Measurements from ENCODE around the gene SLC6A5.
"Not testable (repeated sequence)": the region's sequence is repeated elsewhere in the genome, so short reads cannot be mapped to it uniquely, and the experiment has no call there.

SLC6A5 gene

DNA sequence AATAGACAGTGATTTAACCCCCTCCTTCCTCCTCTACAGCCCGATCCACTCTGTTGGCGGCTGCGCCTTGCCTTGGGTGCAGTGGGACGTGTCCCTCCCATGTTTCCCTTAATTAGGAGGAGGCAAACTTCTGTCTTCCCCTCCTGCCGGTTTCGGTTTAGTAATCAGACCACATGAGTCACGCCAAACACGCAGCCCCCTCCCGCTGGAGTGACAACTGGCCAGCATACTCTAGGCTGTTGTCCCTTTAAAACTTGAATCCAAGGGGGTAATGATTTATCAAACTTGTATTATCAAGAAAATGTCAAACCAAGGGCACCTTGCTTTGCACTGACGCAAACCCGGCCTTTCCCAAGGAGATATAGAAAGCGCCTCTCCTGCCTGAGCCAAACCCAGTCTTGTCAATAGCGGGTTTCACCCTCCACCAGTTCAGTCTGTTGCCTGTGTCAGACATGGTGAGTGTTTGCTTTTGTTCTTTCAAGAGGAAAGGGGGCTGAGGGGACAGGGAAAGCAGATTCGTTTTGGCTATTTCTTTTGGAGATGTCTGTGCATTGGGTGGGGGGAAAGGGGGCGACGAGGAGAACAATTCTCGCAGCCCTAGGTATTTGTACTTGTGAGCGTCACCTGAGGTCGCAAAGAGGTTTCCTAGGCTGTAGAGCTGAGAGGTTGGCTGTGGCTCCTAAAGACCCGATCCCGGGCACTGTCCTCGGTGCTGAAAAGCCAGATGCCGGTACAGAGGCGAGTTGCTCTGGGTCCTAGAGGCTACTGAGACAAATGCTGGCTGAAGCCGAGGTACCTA is at the start of gene SLC6A5:
TSS of gene SLC6A5 (plus strand) at position 388 of the 799 bp plus-strand sequence. CDS start at position 453, 65 bp downstream.
- no peak for DNase-seq (ENCODE audit: low spot score)

DNA sequence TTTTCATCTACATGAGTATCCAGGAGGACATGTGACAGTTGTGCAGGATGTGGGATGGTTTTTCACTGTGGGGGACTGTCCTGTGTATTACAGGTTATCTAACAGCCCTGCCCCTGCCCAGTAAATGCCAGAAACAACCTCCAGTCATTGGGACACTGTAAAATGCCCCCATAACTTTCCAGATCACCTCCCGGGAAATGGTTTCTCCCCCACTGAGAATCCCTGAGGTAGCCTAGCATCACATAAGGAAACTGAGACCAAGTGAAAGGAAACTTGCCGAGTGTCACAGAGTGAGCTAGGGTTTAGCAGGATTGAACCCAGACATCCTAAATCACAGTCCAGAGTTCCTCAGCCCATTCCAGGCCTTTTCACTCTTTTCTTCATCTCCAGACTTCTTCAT is 48.3 kb upstream of the SLC6A5 start:
- DNase-seq (ENCODE audit: low spot score), result no peak

DNA sequence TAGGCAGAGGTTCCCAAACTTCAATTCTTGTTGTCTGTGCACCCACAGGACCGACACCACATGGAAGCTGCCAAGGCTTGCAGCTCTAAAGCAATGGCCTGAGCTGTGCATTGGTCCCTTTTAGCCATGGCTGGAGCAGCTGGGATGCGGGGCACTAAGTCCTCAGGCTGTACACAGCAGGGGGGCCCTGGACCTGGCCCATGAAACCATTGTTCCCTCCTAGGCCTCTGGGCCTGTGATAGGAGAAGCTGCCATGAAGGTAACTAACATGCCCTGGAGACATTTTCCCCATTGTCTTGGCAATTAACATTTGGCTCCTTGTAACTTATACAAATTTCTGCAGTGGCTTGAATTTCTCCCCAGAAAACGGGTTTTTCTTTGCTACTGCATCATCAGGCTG is 43.6 kb upstream of the SLC6A5 start:
- no peak for DNase-seq (ENCODE audit: low spot score)

DNA sequence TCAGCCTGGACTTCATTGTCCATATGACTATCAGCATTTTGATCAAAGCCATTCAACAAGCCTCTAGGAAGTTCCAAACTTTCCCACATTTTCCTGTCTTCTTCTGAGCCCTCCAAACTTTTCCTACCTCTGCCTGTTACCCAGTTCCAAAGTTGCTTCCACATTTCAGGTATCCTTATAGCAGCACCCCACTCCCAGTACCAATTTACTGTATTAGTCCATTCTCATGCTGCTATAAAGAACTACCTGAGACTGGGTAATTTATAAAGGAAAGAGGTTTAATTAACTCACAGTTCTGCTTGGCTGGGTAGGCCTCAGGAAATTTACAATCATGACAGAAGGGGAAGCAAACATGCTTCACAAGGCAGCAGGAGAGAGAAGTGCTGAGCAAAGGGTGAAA is 43.0 kb upstream of the SLC6A5 start:
- DNase-seq (ENCODE audit: low spot score), result not testable (repeated sequence)

DNA sequence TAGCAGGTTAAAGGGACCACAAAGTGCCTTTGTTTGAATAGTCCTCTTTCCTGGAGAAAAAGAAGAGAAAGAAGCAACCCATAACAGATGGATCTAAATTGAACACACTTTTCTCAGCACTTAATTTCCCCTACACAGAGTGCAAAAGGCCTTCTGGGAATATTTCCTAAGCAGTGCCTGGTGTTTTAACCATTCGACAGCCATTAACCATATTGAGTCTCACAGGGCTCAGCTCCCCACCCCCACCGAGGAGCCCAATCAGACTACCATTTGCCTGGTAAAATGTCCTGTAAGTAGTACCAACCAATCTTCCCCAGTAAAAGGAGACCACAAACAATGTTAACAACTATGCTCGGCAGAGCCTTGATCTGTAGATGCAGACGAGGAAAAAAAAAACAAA is 40.7 kb upstream of the SLC6A5 start:
- DNase-seq (ENCODE audit: low spot score), result no peak

DNA sequence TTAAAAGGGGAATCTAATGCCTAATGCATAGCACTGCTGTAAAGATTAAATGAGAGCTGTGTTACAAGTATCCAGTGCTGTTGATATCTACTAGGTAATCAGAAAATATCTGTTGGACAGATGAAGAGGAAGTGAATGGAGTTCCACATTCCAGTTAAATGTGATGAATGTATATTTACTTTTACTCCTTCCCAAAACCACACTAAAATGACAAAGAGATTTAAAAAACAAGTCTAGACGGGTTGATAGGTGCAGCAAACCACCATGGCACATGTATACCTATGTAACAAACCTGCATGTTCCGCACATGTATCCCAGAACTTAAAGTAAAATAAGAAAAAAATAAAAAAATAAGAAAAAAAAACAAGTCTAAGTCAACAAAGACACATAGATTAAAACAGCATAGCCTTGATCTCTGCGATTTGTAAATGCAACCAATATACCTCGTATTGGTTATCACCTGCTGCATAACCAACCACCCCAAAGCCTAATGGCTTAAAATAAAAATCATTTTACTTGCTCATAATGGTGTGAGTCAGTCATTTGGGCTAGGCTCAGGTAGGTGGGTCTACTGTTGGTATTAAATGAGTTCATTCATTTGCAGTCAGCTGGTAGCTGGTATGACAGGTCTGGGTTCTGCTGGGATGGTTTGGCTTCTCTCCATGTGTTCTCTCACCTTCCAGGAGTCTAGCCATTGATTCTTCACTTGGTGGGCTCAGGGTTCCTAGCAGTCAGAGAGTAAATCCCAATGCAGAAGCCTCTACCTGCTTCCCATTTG is 39.7 kb upstream of the SLC6A5 start:
- DNase-seq (ENCODE audit: low spot score), result no peak

DNA sequence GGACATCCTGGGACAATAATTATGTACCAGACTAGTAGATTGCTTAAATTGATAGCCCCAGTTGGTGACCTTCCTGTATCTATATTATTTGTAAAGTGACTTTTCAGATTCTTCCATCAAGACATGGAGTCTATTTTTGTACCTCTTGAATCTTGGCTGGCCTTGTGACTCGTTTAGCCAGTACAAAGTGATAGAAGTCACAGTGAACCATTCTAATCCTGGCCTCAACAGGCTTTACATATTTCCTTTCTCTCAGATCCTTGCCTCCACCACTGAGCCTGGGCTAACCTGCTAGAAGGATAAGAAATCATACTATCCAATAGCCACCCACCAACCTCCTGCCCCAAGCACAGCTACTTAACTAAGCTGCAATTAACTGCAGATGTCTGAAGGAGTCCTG is 37.5 kb upstream of the SLC6A5 start:
- DNase-seq (ENCODE audit: low spot score), result no peak

DNA sequence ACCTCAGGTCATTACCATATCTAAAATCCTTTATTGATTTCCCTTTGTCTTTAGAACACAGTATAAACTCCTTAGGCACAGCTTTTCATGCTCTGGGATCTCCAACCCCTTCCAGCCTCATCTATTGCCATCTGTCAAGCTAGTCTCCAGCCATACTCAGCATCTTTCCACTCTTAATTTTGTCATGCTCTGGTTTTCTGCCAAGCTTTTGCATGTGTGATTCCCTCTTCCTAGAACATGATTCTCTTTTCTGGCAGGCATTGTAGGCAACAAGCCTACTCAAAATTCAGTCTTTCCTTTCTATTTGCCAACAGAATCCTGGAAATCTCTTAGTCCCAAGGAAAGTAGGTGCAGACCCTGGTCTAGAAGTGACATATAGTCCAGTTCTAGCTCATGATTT is 35.5 kb upstream of the SLC6A5 start:
- DNase-seq (ENCODE audit: low spot score), result peak; percentile 28

DNA sequence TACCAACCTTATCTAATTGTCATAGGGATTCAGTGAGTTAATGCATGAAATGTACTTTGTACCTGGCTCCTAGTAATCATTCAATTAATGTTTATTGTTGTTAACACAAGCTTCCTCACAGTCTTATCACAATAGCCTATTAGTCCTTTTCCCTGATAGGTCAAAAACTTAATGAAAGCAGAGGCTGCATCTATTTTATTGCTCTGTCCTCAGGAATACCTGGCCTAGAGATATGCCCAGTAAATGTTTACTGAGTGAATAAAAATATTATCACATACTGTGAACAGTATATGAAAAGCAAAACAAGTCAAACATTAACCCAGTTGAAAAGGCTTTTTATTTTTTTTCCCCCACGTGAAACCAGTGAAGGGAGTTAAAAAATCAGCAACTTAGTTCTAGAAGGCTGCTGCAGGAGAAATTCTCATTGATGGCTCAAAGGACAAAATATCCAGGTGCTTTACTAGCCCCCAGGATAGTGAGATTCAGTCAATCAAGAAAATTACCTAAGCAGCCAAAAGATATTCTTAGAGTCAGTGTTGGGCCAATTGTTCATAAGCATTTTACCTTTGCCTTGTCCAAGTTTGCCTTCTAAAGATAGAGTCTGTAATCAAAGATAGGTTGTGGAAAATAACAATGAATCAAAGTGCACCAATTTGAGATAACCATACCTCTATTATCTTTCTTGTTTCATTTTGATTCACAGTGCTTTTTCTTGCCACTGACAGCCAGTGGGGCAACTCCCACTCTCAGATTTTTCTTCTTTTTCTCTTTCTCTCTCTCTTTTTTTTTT is 34.4 kb upstream of the SLC6A5 start:
- DNase-seq (ENCODE audit: low spot score), result no peak

DNA sequence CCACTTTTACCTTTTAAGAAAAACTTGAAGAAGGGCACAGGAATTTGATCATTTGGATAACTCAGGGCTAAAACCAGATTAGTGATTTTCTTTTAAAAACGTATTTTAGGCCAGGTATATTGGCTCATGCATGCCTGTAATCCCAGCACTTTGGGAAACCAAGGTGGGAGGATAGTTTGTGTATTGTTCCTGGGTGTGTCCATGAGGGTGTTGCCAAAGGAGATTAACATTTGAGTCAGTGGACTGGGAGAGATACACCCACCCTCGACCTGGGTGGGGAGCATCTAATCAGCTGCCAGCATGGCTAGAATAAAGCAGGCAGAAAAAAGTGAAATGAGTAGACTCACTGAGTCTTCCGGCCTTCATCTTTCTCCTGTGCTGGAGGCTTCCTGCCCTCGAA is 33.3 kb upstream of the SLC6A5 start:
- not testable (repeated sequence) for DNase-seq (ENCODE audit: low spot score)

DNA sequence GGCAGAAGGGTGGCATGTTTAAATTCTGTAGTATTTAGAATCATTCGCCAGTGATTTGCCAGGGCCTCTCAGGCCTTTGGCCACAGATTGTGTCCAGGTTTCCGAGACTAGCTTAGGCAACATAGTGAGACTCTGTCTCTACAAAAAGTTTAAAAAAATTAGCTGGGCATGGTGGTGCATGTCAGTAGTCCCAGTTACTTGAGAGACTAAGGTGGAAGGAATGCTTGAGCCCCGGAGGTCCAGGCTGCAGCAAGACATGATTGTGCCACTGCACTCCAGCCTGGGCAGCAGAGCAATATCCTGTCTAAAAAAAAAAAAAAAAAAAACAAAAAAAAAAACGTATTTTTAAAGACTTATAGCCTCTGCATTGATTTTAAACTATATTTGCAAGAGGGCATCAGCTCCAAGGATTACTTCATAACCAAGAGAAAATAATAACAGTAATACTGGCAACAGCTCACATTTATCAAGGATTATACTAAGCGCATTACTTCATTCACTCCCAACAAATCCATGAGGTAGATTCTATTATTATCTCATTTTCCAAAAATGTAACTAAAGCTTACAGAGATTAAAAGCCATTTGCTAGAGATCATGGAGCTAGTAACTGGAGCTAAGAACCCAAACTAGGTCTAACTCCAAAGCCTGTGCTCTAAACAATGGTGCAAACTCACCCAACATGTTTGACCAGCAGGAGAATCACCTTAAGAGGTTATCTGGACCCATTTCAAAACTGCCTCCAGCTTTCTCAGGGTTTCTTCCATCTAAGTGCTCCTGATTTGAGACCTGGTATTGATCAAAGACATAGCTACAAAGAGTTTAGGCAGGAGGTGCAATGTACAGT is 32.6 kb upstream of the SLC6A5 start:
- no peak for DNase-seq (ENCODE audit: low spot score)

DNA sequence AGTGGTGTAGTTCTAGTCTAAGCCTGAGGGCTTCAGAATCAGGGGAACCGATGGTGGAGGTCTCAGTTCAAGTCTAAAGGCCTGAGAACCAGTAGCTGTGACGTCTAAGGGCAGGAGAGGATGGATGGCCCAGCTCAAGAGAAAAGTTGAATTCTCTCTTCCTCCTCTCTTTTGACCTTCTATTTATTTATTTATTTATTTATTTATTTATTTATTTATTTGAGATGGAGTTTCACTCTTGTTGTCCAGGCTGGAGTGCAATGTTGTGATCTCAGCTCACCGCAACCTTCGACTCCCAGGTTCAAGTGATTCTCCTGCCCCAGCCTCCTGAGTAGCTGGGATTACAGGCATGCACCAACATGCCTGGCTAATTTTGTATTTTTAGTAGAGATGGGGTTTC is 19.7 kb upstream of the SLC6A5 start:
- DNase-seq (ENCODE audit: low spot score), result not testable (repeated sequence)

DNA sequence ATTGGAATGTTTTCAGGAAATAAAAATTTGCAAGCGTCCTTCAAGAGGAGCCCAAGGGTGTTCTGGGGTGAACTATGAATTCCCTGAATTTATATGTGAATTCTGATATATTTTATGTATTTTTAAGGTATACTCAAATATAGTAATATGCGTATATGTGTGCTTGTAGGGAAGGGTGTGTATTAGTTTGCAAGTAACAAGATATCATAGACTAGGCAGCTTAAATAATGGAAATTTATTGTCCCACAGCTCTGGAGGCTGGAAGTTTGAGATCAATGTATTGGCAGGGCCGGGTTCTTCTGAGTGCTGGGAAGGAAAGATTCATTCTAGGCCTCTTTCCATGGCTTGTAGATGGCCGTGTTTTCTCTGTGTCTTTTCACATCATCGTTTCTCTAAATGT is 16.2 kb upstream of the SLC6A5 start:
- no peak for DNase-seq (ENCODE audit: low spot score)

DNA sequence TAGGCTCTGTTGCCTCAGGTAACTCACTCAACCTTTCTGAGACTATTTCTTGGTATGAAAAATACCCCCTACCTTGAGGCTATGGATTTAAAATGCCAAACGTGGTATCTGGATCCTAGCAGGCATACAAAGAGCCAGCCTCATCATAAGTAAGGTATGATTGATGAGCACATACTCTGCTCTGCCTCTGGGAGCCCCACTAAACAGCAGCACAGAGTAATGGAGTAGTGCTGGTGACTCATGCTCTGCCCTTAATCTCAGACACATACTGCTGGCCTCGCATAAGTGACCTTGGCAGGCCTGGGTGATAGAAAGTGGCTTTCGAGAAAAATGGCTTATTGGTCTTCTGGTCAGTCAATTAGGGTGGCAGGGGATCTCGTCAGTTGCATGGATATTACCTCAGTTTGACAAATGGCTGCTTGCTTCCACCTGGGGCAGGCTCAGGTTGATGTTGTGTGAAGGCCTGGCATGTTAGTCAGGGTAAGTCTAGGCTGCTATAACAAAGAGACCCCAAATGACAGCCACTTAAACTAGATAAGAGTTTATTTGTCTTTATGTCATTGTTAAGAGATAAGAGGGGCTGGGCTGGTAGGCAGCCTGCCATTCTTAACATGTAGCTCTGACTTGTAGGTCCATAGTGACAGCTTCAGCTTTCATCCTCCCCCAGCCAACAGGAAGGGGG is 15.2 kb upstream of the SLC6A5 start:
- no peak for DNase-seq (ENCODE audit: low spot score)

DNA sequence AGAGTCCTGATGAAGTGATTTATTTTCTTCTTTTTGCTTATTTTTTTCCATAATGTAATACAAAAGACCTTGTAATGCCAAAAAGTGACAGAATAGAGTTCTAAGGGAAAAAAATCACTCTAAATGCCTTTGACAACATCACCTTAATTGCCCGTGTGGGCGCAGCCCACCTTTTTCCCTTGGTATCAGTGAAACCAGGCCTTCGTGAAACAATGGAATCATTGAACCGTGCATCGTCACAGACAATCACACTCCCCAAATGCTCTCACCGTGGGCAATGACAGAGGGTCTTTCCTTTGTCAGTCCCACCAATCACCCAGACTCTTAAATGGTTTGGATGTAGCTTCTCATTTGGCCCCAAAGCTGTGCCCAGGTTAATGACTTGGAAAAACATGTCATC is 9.6 kb upstream of the SLC6A5 start:
- no peak for DNase-seq (ENCODE audit: low spot score)

DNA sequence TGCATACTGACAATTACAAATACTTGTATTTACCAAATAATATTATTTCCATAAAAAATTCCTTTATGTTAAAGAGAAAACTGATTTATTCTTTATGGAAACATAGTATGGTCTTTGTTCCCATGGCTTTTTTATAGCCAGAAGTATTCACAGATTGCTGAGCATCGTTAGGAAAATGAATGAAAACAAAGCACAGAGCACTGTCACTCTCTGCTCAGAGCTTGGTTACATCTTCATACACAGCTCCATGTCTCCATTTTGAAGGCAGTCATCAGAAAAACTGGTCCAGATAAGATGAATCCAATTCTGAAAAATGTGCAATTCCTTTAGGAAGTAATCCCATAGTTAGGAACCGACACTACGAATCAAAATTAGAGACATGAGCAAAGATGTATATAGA is 9.0 kb upstream of the SLC6A5 start:
- DNase-seq (ENCODE audit: low spot score), result no peak

DNA sequence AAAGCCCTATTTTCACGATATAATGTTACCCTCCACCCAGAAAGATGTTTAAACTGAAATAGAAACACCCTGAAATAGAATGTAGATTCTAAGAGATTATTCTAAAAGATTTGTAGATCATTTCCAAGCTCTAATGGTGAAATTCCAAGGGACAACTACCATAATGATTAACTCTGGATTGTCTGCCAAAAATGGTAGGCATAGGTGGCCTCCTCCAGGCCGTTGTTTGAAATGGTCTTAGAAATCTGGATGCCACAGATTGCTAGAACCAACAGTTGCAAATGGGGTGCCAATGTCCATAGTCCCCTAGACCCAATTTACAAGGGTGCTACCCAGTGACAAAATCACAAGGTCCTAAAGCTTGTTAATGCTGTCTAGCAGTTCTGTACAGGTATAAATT is 6.7 kb upstream of the SLC6A5 start:
- no peak for DNase-seq (ENCODE audit: low spot score)

DNA sequence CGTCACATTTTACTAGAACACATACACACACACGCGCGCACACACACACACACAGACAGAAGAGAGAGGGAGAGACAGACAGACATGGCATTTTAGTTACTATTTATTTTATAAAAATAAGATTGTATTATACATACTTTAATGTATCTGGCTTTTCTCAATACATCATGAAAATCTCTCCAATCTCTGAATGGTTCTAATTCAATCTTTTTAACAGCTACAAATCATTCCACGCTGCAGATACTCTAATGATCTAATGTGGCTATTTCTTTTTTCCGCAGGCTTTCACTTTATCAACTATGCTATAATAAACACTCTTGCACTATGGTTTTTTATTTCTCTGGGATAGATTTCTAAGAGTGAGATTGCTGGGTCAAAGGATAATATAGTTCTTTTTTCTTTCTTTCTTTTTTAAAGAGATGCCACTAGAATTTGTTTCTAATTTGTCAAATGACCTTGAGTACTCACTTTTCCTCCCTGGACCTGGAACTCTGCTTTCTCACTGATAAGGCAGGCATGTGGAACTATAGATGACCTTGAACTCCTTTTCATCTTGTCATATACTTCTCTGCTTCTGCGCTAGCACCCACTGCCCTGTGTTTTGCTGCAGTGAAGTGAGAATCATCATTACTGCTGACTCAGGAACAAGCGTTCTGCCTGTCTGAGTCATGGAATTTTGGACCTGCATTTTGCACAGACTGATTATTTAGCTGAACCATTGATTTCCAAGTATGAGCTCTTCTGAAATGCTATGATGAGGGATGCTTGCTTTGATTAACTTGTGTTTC is 4.9 kb upstream of the SLC6A5 start:
- DNase-seq (ENCODE audit: low spot score), result no peak

DNA sequence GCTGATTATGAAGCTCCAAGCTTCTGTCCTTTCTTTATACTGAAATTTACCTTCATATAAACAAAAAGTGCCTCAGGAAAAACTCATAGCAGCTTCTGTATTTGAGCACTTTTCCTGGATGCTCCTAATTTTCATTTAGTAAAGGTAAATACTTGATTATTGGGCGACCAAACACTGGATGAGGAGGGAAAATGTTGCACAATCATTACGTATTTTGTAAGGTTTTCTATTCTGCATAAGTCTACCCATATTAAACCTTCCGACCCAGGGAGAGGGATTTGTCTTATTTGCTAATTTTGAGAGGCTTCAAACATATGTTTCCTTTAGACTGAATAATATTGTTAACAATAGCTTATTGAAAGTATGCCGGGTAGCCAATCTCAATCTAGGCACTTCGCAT is 4.3 kb upstream of the SLC6A5 start:
- DNase-seq (ENCODE audit: low spot score), result no peak
